Mesothelial cell of epicardium (in vitro differentiated cells): ENCODE measurements around the gene CFAP161. TPM values are rescaled to one million over a fixed set of nuclear protein-coding genes. Genes with fewer than 3 reads are reported as not detected.

Source experiments
- DNase-seq, 2 experiments: peaks; one replicate each; pipeline ENCODE4 v3.0.0; 2021; ENCODE audit warnings: low spot score in 2 of 2; ENCODE audit not compliant: unreplicated experiment in 2 of 2
- H3K27ac Mint-ChIP-seq: 2 replicates; pipeline ENCODE4 v1.8.0; 2021; ENCODE audit warnings: mixed read lengths
- H3K27me3 Mint-ChIP-seq: 2 replicates; pipeline ENCODE4 v1.8.0; 2021; ENCODE audit warnings: low read depth, mixed read lengths
- H3K36me3 Mint-ChIP-seq: 2 replicates; pipeline ENCODE4 v1.8.0; 2021; ENCODE audit warnings: mixed read lengths
- H3K4me1 Mint-ChIP-seq: 2 replicates; pipeline ENCODE4 v1.8.0; 2021; ENCODE audit warnings: mixed read lengths
- H3K4me3 Mint-ChIP-seq: 2 replicates; pipeline ENCODE4 v1.8.0; 2021; ENCODE audit warnings: mild to moderate bottlenecking, moderate library complexity, mixed read lengths
- H3K9me3 Mint-ChIP-seq: 2 replicates; pipeline ENCODE4 v1.8.0; 2021; ENCODE audit warnings: mixed read lengths
- CTCF ChIP-seq: fragments of 200-600 bp; sonication (generic); IDR thresholded peaks from one replicate; pipeline ENCODE4 v1.5.0; 2021; ENCODE audit warnings: antibody characterized with exemption; ENCODE audit not compliant: unreplicated experiment
- total RNA-seq: library from RNA; stranded (reverse); gene quantifications from 3 replicates; pipeline ENCODE4 v1.2.1, GENCODE V29; 2021

Gene CFAP161
- total RNA-seq, 1 donor from 2014 or later: not detected

GRCh38 chr15:81171286-81171685 is 37.2 kb downstream of the CFAP161 start:
- DNase-seq: no peak
- H3K4me1 Mint-ChIP-seq: peaks cover 5% of the 10 kb centered on the region
- peaks cover 17% of the 10 kb centered on the region for H3K27me3 Mint-ChIP-seq
- no peak for TF ChIP-seq CTCF
- H3K9me3 Mint-ChIP-seq: no peaks in the 10 kb centered on the region
- H3K4me3 Mint-ChIP-seq: no peak overlapping the region
- H3K36me3 Mint-ChIP-seq: no peaks in the 10 kb centered on the region
- H3K27ac Mint-ChIP-seq: no peak overlapping the region

- no peak for TF ChIP-seq CTCF
- no peak for DNase-seq
- Mint-ChIP-seq H3K27ac (no peak overlapping the region), H3K9me3 (no peaks in the 10 kb centered on the region), H3K4me3 (no peak overlapping the region), H3K27me3 (peaks cover 26% of the 10 kb centered on the region), H3K4me1 (no peaks in the 10 kb centered on the region), H3K36me3 (no peaks in the 10 kb centered on the region)
Observed at GRCh38 chr15:81174125-81174791, 40.2 kb downstream of the CFAP161 start.

- Mint-ChIP-seq H3K27me3 (peaks cover 27% of the 10 kb centered on the region), H3K9me3 (no peaks in the 10 kb centered on the region), H3K36me3 (no peaks in the 10 kb centered on the region), H3K4me3 (no peak overlapping the region), H3K4me1 (no peaks in the 10 kb centered on the region), H3K27ac (no peak overlapping the region)
- no peak for DNase-seq
- no peak for TF ChIP-seq CTCF
Observed at GRCh38 chr15:81174792-81175327, 40.8 kb downstream of the CFAP161 start.

- Mint-ChIP-seq H3K9me3 (no peaks in the 10 kb centered on the region), H3K27me3 (peaks cover 26% of the 10 kb centered on the region), H3K4me3 (no peak overlapping the region), H3K4me1 (no peaks in the 10 kb centered on the region), H3K27ac (no peak overlapping the region), H3K36me3 (no peaks in the 10 kb centered on the region)
- TF ChIP-seq CTCF: no peak
- no peak for DNase-seq
Observed at GRCh38 chr15:81175496-81175895, 41.4 kb downstream of the CFAP161 start.

GRCh38 chr15:81176291-81176893 is 42.3 kb downstream of the CFAP161 start:
- no peaks in the 10 kb centered on the region for H3K36me3 Mint-ChIP-seq
- DNase-seq: no peak
- no peaks in the 10 kb centered on the region for H3K4me1 Mint-ChIP-seq
- H3K4me3 Mint-ChIP-seq: no peak overlapping the region
- no peak for TF ChIP-seq CTCF
- H3K9me3 Mint-ChIP-seq: no peaks in the 10 kb centered on the region
- no peak overlapping the region for H3K27ac Mint-ChIP-seq
- H3K27me3 Mint-ChIP-seq: peaks cover 30% of the 10 kb centered on the region
